CD4-positive, alpha-beta T cell (primary cell): Measurements from ENCODE around the gene SAE1. TPM values are rescaled to one million over a fixed set of nuclear protein-coding genes. Genes with fewer than 3 reads are reported as not detected.

Experiments
- ATAC-seq: fragments of 200-7000 bp; cut with Tn5 transposase; one replicate; pipeline ENCODE4 v1.10.0; 2022; ENCODE audit warnings: mild to moderate bottlenecking; ENCODE audit not compliant: poor library complexity
- CTCF ChIA-PET: fragments of 350-600 bp; sonication (Branson Sonifier 250); formaldehyde crosslinking; loops from one replicate; lab custom pipeline; 2021; ENCODE audit warnings: antibody characterized with exemption, inconsistent platforms; lab: Charles Lee
- POLR2A ChIA-PET: fragments of 350-600 bp; sonication (Branson Sonifier 250); formaldehyde crosslinking; loops from one replicate; lab custom pipeline; 2021; ENCODE audit warnings: antibody characterized with exemption, inconsistent platforms; lab: Charles Lee
- DNase-seq, 14 experiments: peaks; one replicate each; pipeline ENCODE4 v3.0.0-alpha.2; 2013 to 2020; ENCODE audit warnings: mixed read lengths in 2 of 14
- H3K27ac ChIP-seq, 2 donors: one replicate each; pipeline versions ENCODE4 v1.5.1 to v1.7.0; 2013; ENCODE audit warnings: low read length in 2 of 2, low read depth in 1 of 2, mild to moderate bottlenecking in 1 of 2
- H3K27me3 ChIP-seq, 2 experiments: 1 replicate in 1 of 2; 2 replicates in 1 of 2; pipeline versions ENCODE4 v1.6.1 to v1.7.0; 2013; ENCODE audit warnings: low read length in 2 of 2, control low read depth in 1 of 2, mild to moderate bottlenecking in 1 of 2, moderate library complexity in 1 of 2; ENCODE audit not compliant: insufficient read depth in 2 of 2, control insufficient read depth in 1 of 2
- H3K36me3 ChIP-seq: one replicate; pipeline ENCODE4 v1.6.1; 2013; ENCODE audit warnings: low read length, control low read depth; ENCODE audit not compliant: insufficient read depth
- H3K4me1 ChIP-seq: one replicate; pipeline ENCODE4 v1.6.1; 2013; ENCODE audit warnings: low read length, control low read depth; ENCODE audit not compliant: insufficient read depth
- H3K4me3 ChIP-seq: one replicate; pipeline ENCODE4 v1.5.1; 2013; ENCODE audit warnings: mild to moderate bottlenecking, low read length, moderate library complexity
- H3K9me3 ChIP-seq, 2 experiments: 1 replicate in 1 of 2; 2 replicates in 1 of 2; pipeline versions ENCODE4 v1.6.1 to v1.7.0; 2013; ENCODE audit warnings: low read length in 2 of 2, mild to moderate bottlenecking in 2 of 2, control low read depth in 1 of 2, moderate library complexity in 1 of 2; ENCODE audit not compliant: control insufficient read depth in 1 of 2, insufficient read depth in 1 of 2
- H3K27ac Mint-ChIP-seq: one replicate; pipeline ENCODE4 v1.8.0; 2020; ENCODE audit warnings: mixed read lengths
- H3K27me3 Mint-ChIP-seq: one replicate; pipeline ENCODE4 v1.8.0; 2021; ENCODE audit warnings: mixed read lengths
- H3K36me3 Mint-ChIP-seq: one replicate; pipeline ENCODE4 v1.8.0; 2021; ENCODE audit warnings: low read depth, mixed read lengths
- H3K4me1 Mint-ChIP-seq: one replicate; pipeline ENCODE4 v1.8.0; 2021; ENCODE audit warnings: low read depth, mixed read lengths
- H3K4me3 Mint-ChIP-seq: one replicate; pipeline ENCODE4 v1.8.0; 2020; ENCODE audit warnings: mild to moderate bottlenecking, mixed read lengths
- H3K9me3 Mint-ChIP-seq: one replicate; pipeline ENCODE4 v1.8.0; 2020; ENCODE audit warnings: mixed read lengths
- intact Hi-C, 2 experiments: fragments of 100-400 bp; cut with DNase I in 1 of 2; cut with micrococcal nuclease in 1 of 2; formaldehyde crosslinking; loops; one replicate each; pipeline versions ENCODE4 v1.15.1 to v1.9.0; 2023 to 2025; cut with DNase I, micrococcal nuclease
- total RNA-seq, 174 experiments: library from RNA in 2 of 174; stranded (reverse) in 2 of 174; gene quantifications; one replicate each; pipeline ENCODE4 v1.2.3 and lab custom pipeline; 2021 to 2026
- TF ChIP-seq, protein P1 (sequence below): fragments of 200-600 bp; IDR thresholded peaks from one replicate; pipeline ENCODE4 v1.8.0; 2022; ENCODE audit warnings: antibody characterized with exemption, mild to moderate bottlenecking

Gene SAE1
- total RNA-seq, 2 experiments from 2014 or later, result 29.6 to 30.9 TPM

DNA sequence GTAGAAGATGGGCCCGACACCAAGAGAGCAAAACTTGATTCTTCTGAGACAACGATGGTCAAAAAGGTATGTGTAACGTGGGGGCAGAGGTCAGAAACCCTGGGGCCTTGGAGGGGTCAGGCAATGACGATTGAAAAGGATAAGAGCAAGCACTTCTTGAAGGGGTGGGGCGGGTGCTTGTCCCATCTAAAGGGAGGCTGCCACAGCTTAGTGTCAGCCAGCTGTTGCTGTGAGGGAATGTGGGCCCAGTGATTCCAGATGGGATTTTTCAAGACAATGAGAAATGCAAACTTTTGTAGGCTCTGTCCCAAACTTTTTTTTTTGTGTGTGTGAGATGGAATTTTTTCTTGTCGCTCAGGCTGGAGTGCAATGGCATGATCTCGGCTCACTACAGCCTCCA lies 24.5 kb downstream of the SAE1 start:
- DNase-seq (no peak), ATAC-seq (no peak)
- Mint-ChIP-seq H3K27me3 (no peaks in the 10 kb centered on the region), H3K4me3 (peak overlapping the region; percentile 48), H3K9me3 (no peaks in the 10 kb centered on the region), H3K27ac (peak overlapping the region; percentile 56), H3K4me1 (peaks cover 64% of the 10 kb centered on the region), H3K36me3 (peaks cover 53% of the 10 kb centered on the region)
- peaks cover 52% of the 10 kb centered on the region for H3K36me3 ChIP-seq
- ChIA-PET POLR2A (interaction anchor here (0.6 to 8.8 kb wide), 3 partner anchors 22 to 76 kb away, joined by 3 to 126 read pairs (median 5); no protein-coding TSS in a partner anchor), CTCF (interaction anchor here (1.1 to 8.5 kb wide), 4 partner anchors 10 to 89 kb away, joined by 4 to 59 read pairs (median 23); no protein-coding TSS in a partner anchor)
- TF ChIP-seq, protein P1, sequence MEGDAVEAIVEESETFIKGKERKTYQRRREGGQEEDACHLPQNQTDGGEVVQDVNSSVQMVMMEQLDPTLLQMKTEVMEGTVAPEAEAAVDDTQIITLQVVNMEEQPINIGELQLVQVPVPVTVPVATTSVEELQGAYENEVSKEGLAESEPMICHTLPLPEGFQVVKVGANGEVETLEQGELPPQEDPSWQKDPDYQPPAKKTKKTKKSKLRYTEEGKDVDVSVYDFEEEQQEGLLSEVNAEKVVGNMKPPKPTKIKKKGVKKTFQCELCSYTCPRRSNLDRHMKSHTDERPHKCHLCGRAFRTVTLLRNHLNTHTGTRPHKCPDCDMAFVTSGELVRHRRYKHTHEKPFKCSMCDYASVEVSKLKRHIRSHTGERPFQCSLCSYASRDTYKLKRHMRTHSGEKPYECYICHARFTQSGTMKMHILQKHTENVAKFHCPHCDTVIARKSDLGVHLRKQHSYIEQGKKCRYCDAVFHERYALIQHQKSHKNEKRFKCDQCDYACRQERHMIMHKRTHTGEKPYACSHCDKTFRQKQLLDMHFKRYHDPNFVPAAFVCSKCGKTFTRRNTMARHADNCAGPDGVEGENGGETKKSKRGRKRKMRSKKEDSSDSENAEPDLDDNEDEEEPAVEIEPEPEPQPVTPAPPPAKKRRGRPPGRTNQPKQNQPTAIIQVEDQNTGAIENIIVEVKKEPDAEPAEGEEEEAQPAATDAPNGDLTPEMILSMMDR, result no peak
- H3K9me3 ChIP-seq, result no peaks in the 10 kb centered on the region
- no peak overlapping the region for H3K27ac ChIP-seq
- no peaks in the 10 kb centered on the region for H3K27me3 ChIP-seq
- intact Hi-C loops, result no loop called here
- peaks cover 54% of the 10 kb centered on the region for H3K4me1 ChIP-seq
- H3K4me3 ChIP-seq, result no peak overlapping the region

DNA sequence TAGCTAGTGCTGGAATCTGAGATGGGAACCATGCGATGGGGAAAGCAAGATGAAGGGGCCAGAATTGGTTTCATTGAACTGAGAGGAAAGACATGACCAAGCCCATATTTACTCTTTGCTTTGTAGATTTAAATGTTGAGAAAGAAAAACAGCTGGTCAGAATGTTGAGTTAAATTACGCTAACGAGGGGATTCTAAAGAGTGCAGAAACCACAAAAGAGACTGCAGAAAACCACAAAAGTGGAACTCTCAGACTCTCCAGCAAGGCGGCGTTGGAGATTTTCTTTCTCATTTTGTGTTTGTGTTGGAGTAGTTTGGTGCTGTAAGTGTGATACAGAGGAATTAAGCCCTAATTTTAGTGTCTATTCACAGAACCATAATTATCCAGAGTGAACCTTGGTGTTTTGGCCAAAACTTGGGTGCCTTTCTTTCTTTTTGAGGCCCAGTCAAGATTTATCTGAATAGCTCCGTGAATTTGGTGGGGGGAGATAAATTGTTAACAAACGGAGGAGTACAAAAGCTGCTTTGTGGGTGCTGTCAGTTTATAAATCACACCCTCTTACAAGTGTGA lies 26.3 kb downstream of the SAE1 start:
- Mint-ChIP-seq H3K36me3 (peaks cover 45% of the 10 kb centered on the region), H3K27me3 (no peaks in the 10 kb centered on the region), H3K4me1 (peaks cover 70% of the 10 kb centered on the region), H3K4me3 (peak overlapping the region; percentile 81), H3K27ac (peak overlapping the region; percentile 85), H3K9me3 (no peaks in the 10 kb centered on the region)
- peak overlapping the region in 1 of 2 donors; percentile 37 for H3K27ac ChIP-seq
- H3K9me3 ChIP-seq, result no peaks in the 10 kb centered on the region
- peaks cover 40% of the 10 kb centered on the region for H3K36me3 ChIP-seq
- ATAC-seq, result no peak
- peak in 6 of 14 experiments; percentile 13 to 81 (median 43) for DNase-seq
- no peak overlapping the region for H3K4me3 ChIP-seq
- peaks cover 70% of the 10 kb centered on the region for H3K4me1 ChIP-seq
- intact Hi-C loops, result loop anchor here in 1 of 2 experiments (2.0 kb wide), 1 partner anchor 30 kb away; no protein-coding TSS in a partner anchor
- ChIA-PET CTCF (interaction anchor here (1.3 to 8.5 kb wide), 8 partner anchors 11 to 90 kb away, joined by 3 to 59 read pairs (median 10); partner anchors contain the start of gene SAE1), POLR2A (interaction anchor here (0.8 to 8.8 kb wide), 13 partner anchors 11 to 192 kb away, joined by 3 to 126 read pairs (median 26); partner anchors contain the start of genes DHX34 and ZC3H4)
- no peaks in the 10 kb centered on the region for H3K27me3 ChIP-seq
- TF ChIP-seq, protein P1, result no peak

DNA sequence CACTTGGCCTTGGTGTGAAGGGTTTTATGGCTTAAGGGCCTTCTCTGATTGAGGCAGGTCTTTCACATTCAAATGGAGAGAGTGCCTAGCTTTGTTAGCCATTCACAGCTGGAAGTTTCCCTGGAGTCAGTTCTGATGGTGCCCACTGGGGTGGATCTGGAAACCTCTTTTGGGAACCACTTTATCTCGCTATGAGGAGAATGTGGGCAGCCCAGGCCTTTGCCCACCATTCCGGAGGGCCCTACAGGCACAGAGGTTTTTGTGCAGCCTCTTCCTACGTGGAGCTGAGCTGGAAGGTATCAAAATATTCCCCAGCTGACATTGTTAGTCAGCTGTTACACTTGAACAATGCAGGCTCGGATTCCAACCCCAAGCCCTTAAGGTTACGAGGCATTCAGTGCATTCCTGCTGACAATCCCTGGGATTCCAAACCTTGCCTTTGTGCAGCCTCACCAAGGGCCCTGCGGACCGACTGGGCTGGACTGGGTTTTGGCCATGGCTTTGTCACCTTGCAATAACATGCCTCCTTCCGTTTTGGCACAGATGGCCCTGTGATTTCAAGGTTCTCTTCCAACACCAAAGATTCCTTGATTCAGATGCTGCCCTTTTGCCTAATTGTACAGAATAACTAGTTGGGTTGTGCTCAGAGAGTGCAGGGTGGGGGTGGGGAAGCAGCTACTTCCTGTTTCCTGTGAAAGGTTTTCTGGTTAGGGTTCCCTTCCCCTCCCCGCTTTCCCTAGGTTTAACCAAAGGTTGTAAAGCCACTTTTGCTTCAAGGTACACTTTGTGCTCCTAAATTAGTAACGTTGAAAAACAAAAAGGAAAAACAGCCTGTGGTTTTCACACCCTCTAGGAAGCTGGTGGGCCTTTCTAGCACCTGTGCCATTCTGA lies 27.0 kb downstream of the SAE1 start:
- Histone ChIP-seq H3K4me1 (peaks cover 73% of the 10 kb centered on the region), H3K4me3 (peak overlapping the region; percentile 31), H3K36me3 (peaks cover 32% of the 10 kb centered on the region), H3K9me3 (no peaks in the 10 kb centered on the region), H3K27ac (peak overlapping the region; percentile 42 to 64), H3K27me3 (no peaks in the 10 kb centered on the region)
- Mint-ChIP-seq H3K27ac (peak overlapping the region; percentile 85), H3K4me1 (peaks cover 71% of the 10 kb centered on the region), H3K4me3 (peak overlapping the region; percentile 81), H3K36me3 (peaks cover 45% of the 10 kb centered on the region), H3K9me3 (no peaks in the 10 kb centered on the region), H3K27me3 (no peaks in the 10 kb centered on the region)
- ChIA-PET POLR2A (interaction anchor here (0.8 to 8.8 kb wide), 21 partner anchors 7 to 191 kb away, joined by 3 to 126 read pairs (median 11); partner anchors contain the start of genes CCDC9, DHX34, SAE1 and ZC3H4), CTCF (interaction anchor here (1.3 to 8.5 kb wide), 10 partner anchors 11 to 90 kb away, joined by 3 to 59 read pairs (median 10); partner anchors contain the start of gene SAE1)
- TF ChIP-seq, protein P1, result no peak
- intact Hi-C loops, result loop anchor here in 1 of 2 experiments (2.0 kb wide), 2 partner anchors 19 to 29 kb away; no protein-coding TSS in a partner anchor
- DNase-seq (peak in 12 of 14 experiments; percentile 21 to 84 (median 42)), ATAC-seq (peak; percentile 15)
